Thyroid gland (tissue), 4 donors: ENCODE results near the gene CYP20A1.

Experiments used
- POLR2A ChIP-seq, 2 donors: fragments of 450-650 bp; IDR thresholded peaks; one replicate each; pipeline ENCODE4 v1.6.1; 2017; ENCODE audit warnings: antibody characterized with exemption in 2 of 2, mild to moderate bottlenecking in 2 of 2, moderate library complexity in 1 of 2
- TF ChIP-seq, protein P1 (sequence below), 6 experiments: fragments of 200-600 bp in 3 of 6; fragments of 450-650 bp in 3 of 6; sonication (generic) in 3 of 6; IDR thresholded peaks; one replicate each; pipeline ENCODE4 v1.5.1; 2016 to 2019; ENCODE audit warnings: antibody characterized with exemption in 6 of 6, mild to moderate bottlenecking in 2 of 6, inconsistent platforms in 1 of 6, moderate library complexity in 1 of 6

DNA sequence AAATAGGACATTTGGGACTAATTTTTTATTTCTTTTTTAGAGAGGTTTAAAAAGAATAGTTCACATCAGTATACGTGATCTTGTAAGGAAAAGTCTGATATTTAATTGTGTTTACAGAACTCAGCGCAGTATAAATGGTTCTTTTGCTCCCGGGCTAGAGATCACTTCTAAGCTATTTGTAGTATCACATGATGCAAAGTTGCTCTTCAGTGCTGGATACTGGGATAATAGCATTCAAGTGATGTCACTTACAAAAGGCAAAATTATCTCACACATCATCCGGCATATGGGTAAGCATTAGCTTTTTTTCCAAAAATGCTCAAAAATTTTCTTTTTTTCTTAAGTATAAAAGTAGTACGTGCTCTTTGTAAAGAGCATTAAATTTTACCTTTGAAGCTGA, 37.4 kb upstream of the CYP20A1 start:
- TF ChIP-seq, protein P1, sequence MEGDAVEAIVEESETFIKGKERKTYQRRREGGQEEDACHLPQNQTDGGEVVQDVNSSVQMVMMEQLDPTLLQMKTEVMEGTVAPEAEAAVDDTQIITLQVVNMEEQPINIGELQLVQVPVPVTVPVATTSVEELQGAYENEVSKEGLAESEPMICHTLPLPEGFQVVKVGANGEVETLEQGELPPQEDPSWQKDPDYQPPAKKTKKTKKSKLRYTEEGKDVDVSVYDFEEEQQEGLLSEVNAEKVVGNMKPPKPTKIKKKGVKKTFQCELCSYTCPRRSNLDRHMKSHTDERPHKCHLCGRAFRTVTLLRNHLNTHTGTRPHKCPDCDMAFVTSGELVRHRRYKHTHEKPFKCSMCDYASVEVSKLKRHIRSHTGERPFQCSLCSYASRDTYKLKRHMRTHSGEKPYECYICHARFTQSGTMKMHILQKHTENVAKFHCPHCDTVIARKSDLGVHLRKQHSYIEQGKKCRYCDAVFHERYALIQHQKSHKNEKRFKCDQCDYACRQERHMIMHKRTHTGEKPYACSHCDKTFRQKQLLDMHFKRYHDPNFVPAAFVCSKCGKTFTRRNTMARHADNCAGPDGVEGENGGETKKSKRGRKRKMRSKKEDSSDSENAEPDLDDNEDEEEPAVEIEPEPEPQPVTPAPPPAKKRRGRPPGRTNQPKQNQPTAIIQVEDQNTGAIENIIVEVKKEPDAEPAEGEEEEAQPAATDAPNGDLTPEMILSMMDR (IDR thresholded peaks at IDR 0.05) = no peak
- no peak for TF ChIP-seq POLR2A (IDR thresholded peaks at IDR 0.05)
